ENCODE data around the gene SRPX. TPM values are rescaled to one million over a fixed set of nuclear protein-coding genes. Genes with fewer than 3 reads are reported as not detected.

Gene SRPX
- polyA plus RNA-seq, 1 of the 3 experiments (the other 2 are of a cell fraction) = 124 TPM

DNA sequence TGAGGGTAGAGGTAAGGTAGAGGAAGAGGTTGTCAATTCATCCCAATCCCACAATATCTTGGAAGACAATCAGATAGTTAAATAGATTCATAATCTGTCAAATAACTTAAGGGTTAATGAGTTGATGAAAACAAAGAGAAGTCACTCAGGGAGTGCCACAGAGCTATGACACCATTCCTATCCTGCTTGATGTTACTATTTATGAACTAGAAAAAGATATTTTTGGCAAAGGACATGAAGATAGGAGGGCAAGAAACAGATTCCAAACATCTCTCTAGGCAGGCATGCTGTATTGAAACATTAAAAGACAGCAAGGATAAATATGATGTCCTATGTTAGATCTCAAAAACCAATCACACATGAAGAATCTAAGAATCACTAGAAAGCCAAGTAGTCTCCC, 3.5 kb upstream of the SRPX start:
- Histone ChIP-seq H3K4me2 (no peak overlapping the region), H3F3A (replicated peaks; ENCODE audit: insufficient read depth) (no peaks in the 10 kb centered on the region), H3K36me3 (replicated peaks in 1 of 2; ENCODE audit: control insufficient read depth in 1 of 2, insufficient read depth in 2 of 2, low read length in 1 of 2) (no peaks in the 10 kb centered on the region), H4K20me1 (ENCODE audit: insufficient read depth) (no peaks in the 10 kb centered on the region), H3K27me3 (ENCODE audit: insufficient read depth) (no peaks in the 10 kb centered on the region; the same call in 1 of the 2 replicates), H3K79me2 (ENCODE audit: insufficient read depth) (no peaks in the 10 kb centered on the region), H3K9ac (no peak overlapping the region), H3K9me2 (no peaks in the 10 kb centered on the region), H3K9me3 (no peaks in the 10 kb centered on the region), H3K4me3 (ENCODE audit: low read depth in 2 of 2, low read length in 1 of 2) (no peak overlapping the region), H3K27ac (ENCODE audit: low read depth in 2 of 2, low read length in 1 of 2) (no peak overlapping the region), H2AFZ (ENCODE audit: low read depth) (no peak overlapping the region), H3K4me1 (ENCODE audit: control insufficient read depth in 1 of 2, insufficient read depth in 2 of 2, low read depth in 1 of 2, low read length in 1 of 2) (peaks cover 0 to 6% of the 10 kb centered on the region in 2 experiments; a peak in 1 of 4 replicates)
- ChIA-PET CTCF (no interaction called here), POLR2A (no interaction called here)
- no peak for TF ChIP-seq CHD2 (IDR thresholded peaks at IDR 0.05; ENCODE audit: low read length, partially characterized antibody)
- TF ChIP-seq GATA2 (CRISPR knock-in tag; IDR thresholded peaks at IDR 0.05) = no peak
- TF ChIP-seq NRF1 (IDR thresholded peaks at IDR 0.05; ENCODE audit: low read depth, low read length) = no peak
- no peak for TF ChIP-seq ELF1 (IDR thresholded peaks at IDR 0.05)
- TF ChIP-seq RCOR1 (IDR thresholded peaks at IDR 0.05; ENCODE audit: low read length) = no peak
- no peak for DNase-seq

- peak overlapping the region; percentile 87; the same call in 1 of the 2 replicates for H2AFZ ChIP-seq (ENCODE audit: low read depth)
- H3F3A ChIP-seq (replicated peaks; ENCODE audit: insufficient read depth) = no peaks in the 10 kb centered on the region
- ChIA-PET CTCF (interaction anchor here (1.2 kb wide), 1 partner anchor 11 kb away, joined by 6 read pairs; no protein-coding TSS in a partner anchor), POLR2A (no interaction called here)
- WGBS (ENCODE audit: low lambda C conversion rate) = 42% methylated on average over 10 of the region's 10 CpGs
- no peak for DNase-seq
- H3K9me3 ChIP-seq = no peaks in the 10 kb centered on the region
- H4K20me1 ChIP-seq (ENCODE audit: insufficient read depth) = no peaks in the 10 kb centered on the region
- H3K79me2 ChIP-seq (ENCODE audit: insufficient read depth) = peaks cover 7% of the 10 kb centered on the region; the same call in 1 of the 2 replicates
- H3K9me2 ChIP-seq = no peaks in the 10 kb centered on the region
- H3K4me3 ChIP-seq (ENCODE audit: low read depth in 2 of 2, low read length in 1 of 2) = peak overlapping the region; percentile 60 to 65
- no peaks in the 10 kb centered on the region; the same call in 1 of the 2 replicates for H3K27me3 ChIP-seq (ENCODE audit: insufficient read depth)
- H3K4me2 ChIP-seq = peak overlapping the region; percentile 85
- no peak overlapping the region for H3K27ac ChIP-seq (ENCODE audit: low read depth in 2 of 2, low read length in 1 of 2)
- no peak overlapping the region; the same call in 1 of the 2 replicates for H3K9ac ChIP-seq
- TF ChIP-seq RFX5 (IDR thresholded peaks at IDR 0.05; ENCODE audit: low read length) = no peak
- TF ChIP-seq, protein P1, sequence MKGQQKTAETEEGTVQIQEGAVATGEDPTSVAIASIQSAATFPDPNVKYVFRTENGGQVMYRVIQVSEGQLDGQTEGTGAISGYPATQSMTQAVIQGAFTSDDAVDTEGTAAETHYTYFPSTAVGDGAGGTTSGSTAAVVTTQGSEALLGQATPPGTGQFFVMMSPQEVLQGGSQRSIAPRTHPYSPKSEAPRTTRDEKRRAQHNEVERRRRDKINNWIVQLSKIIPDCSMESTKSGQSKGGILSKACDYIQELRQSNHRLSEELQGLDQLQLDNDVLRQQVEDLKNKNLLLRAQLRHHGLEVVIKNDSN (IDR thresholded peaks at IDR 0.05; ENCODE audit: borderline replicate concordance, low read depth) = no peak
- no peak for TF ChIP-seq FOXM1 (IDR thresholded peaks at IDR 0.05; ENCODE audit: low read depth)
- TF ChIP-seq, protein P2, sequence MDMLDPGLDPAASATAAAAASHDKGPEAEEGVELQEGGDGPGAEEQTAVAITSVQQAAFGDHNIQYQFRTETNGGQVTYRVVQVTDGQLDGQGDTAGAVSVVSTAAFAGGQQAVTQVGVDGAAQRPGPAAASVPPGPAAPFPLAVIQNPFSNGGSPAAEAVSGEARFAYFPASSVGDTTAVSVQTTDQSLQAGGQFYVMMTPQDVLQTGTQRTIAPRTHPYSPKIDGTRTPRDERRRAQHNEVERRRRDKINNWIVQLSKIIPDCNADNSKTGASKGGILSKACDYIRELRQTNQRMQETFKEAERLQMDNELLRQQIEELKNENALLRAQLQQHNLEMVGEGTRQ (IDR thresholded peaks at IDR 0.05; ENCODE audit: borderline replicate concordance, low read depth, low read length) = no peak
- TF ChIP-seq RCOR1 (IDR thresholded peaks at IDR 0.05; ENCODE audit: low read length) = no peak
- no peak for TF ChIP-seq MEF2A (IDR thresholded peaks at IDR 0.05; ENCODE audit: borderline replicate concordance, low read depth)
- TF ChIP-seq RXRA (IDR thresholded peaks at IDR 0.05; ENCODE audit: borderline replicate concordance, low read depth) = no peak
- TF ChIP-seq EP300 (IDR thresholded peaks at IDR 0.05; ENCODE audit: borderline replicate concordance in 1 of 2, low read depth in 1 of 2, low read length in 1 of 2) = no peak
- TF ChIP-seq NRF1 (IDR thresholded peaks at IDR 0.05; ENCODE audit: low read depth, low read length) = no peak
- TF ChIP-seq CHD2 (IDR thresholded peaks at IDR 0.05; ENCODE audit: low read length, partially characterized antibody) = no peak
- TF ChIP-seq MXI1 (IDR thresholded peaks at IDR 0.05; ENCODE audit: low read depth, low read length) = no peak
- no peak for TF ChIP-seq TEAD4 (IDR thresholded peaks at IDR 0.05; ENCODE audit: borderline replicate concordance, insufficient read depth)
- H3K4me1 ChIP-seq (ENCODE audit: control insufficient read depth in 1 of 2, insufficient read depth in 2 of 2, low read depth in 1 of 2, low read length in 1 of 2) = peaks cover 0 to 6% of the 10 kb centered on the region in 2 experiments; a peak in 1 of 4 replicates
- no peaks in the 10 kb centered on the region for H3K36me3 ChIP-seq (replicated peaks in 1 of 2; ENCODE audit: control insufficient read depth in 1 of 2, insufficient read depth in 2 of 2, low read length in 1 of 2)
Measured at GRCh38 chrX:38221391-38221929, 789 bp upstream of the SRPX start.
